PFSK-1 (cell line): ENCODE measurements around the gene FAM222B.

Experiments
- FOXP2 ChIP-seq: optimal IDR thresholded peaks from 2 replicates; pipeline ENCODE3; 2011; ENCODE audit warnings: borderline replicate concordance, control low read depth, inconsistent platforms; ENCODE audit not compliant: insufficient read depth; ENCODE audit errors: extremely low read length, extremely low read depth
- POLR2AphosphoS5 ChIP-seq: IDR thresholded peaks from 2 replicates; pipeline ENCODE4 v1.6.1; 2012; ENCODE audit warnings: low read depth, mild to moderate bottlenecking, control low read depth, low read length, moderate library complexity
- SIN3A ChIP-seq: IDR thresholded peaks from 2 replicates; pipeline ENCODE4 v1.6.1; 2012; ENCODE audit warnings: mild to moderate bottlenecking, low read length, moderate library complexity, borderline replicate concordance; ENCODE audit not compliant: insufficient read depth
- TAF1 ChIP-seq: IDR thresholded peaks from 2 replicates; pipeline ENCODE4 v1.6.1; 2012; ENCODE audit warnings: low read length, control low read depth, borderline replicate concordance; ENCODE audit not compliant: insufficient read depth
- TF ChIP-seq, protein P1 (sequence below), 2 experiments: IDR thresholded peaks; 2 replicates each; pipeline versions ENCODE4 v1.6.1 to v1.8.0; 2011 to 2012; ENCODE audit warnings: low read depth in 2 of 2, low read length in 2 of 2, control low read depth in 1 of 2, inconsistent platforms in 1 of 2, mild to moderate bottlenecking in 1 of 2, moderate library complexity in 1 of 2; ENCODE audit not compliant: insufficient read depth in 1 of 2

Gene FAM222B

DNA sequence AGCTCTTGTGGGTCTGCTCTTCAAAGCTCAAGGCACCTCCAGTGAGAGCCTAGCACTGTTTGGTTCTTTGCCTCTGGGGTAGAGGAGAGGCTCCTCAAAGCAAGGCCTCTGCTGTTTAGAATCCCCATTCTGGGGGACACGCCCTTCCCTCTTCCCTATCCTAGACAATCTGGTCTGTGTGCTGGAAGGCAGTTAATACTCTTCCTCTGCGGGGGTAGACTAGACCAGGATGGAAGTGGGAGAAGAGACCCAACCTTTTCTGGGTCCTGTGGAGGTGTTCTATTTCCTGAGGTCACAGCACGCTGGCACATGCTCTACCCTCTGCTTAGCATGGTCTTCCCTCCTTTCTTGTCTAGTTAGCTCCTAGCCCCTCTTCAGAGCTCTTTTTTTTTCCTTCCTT, 20.0 kb upstream of the FAM222B start:
- TF ChIP-seq TAF1 (no peak), POLR2AphosphoS5 (no peak), SIN3A (no peak), FOXP2 (no peak)
- TF ChIP-seq, protein P1, sequence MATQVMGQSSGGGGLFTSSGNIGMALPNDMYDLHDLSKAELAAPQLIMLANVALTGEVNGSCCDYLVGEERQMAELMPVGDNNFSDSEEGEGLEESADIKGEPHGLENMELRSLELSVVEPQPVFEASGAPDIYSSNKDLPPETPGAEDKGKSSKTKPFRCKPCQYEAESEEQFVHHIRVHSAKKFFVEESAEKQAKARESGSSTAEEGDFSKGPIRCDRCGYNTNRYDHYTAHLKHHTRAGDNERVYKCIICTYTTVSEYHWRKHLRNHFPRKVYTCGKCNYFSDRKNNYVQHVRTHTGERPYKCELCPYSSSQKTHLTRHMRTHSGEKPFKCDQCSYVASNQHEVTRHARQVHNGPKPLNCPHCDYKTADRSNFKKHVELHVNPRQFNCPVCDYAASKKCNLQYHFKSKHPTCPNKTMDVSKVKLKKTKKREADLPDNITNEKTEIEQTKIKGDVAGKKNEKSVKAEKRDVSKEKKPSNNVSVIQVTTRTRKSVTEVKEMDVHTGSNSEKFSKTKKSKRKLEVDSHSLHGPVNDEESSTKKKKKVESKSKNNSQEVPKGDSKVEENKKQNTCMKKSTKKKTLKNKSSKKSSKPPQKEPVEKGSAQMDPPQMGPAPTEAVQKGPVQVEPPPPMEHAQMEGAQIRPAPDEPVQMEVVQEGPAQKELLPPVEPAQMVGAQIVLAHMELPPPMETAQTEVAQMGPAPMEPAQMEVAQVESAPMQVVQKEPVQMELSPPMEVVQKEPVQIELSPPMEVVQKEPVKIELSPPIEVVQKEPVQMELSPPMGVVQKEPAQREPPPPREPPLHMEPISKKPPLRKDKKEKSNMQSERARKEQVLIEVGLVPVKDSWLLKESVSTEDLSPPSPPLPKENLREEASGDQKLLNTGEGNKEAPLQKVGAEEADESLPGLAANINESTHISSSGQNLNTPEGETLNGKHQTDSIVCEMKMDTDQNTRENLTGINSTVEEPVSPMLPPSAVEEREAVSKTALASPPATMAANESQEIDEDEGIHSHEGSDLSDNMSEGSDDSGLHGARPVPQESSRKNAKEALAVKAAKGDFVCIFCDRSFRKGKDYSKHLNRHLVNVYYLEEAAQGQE (IDR thresholded peaks at IDR 0.05; ENCODE audit: insufficient read depth in 1 of 2, low read depth in 2 of 2, low read length in 2 of 2), result no peak

DNA sequence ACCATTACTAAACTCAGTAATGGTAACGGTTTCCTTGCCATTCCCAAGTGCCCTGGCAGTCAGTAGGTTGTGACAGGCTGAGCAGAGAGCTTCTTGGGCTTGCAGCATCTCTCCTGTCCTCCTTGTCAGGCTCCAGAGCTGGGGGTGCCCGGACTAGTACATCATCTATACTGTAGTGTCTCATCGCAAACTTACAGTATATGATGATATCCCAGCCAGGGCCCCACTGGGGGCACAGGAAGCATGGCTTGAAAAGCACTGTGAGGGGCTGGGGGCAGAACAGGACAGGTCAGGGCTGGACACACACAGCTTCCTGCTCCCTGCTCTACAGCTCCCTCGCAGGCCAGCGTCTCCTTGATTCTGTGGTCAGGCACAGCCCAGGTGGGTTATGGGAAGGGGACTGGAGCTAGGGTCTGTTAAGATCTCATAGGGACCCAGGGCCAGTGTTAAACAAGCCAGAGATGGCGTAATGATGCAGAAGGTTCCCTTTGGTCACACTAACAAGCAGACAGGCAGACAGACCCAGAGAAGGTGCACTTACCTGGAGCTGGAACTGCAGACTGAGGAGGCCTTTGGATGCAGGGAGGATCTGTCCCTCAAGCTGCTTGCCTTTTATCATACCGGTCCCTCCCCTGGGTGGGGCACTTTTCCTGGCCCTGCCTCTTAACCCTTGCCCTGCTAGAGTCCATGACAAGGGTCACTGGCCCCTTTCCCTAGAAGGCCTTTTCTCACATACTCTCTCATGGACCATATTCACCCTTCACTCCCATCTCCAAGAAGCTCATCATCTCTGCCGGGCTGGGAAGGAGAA, 19.0 kb upstream of the FAM222B start:
- TF ChIP-seq TAF1 (no peak), SIN3A (no peak), POLR2AphosphoS5 (no peak; the same call in 1 of the 2 replicates), FOXP2 (no peak)
- TF ChIP-seq, protein P1 (IDR thresholded peaks at IDR 0.05; ENCODE audit: insufficient read depth in 1 of 2, low read depth in 2 of 2, low read length in 2 of 2), result no peak

DNA sequence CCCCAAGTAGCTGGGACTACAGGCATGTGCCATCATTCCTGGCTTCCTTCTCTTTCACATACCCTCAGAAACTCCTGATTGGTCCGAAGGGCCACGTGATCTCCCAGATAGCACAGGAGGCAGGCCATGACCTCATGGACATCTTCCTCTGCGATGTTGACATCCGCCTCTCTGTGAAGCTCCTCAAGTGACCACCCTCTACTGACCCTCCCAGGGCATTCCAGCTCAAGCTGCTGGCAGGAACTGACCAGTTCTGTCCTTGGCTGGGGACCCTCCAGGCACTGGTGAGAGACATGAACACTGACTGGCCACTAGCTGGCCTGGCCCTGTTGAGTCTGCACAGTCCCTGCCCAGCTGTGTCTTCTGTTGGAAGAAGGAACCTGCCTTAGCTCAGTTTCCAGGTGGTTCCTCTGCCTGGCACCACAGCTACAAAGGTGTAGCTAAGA, 17.8 kb upstream of the FAM222B start:
- TF ChIP-seq POLR2AphosphoS5 (no peak), TAF1 (no peak), FOXP2 (no peak), SIN3A (no peak)
- TF ChIP-seq, protein P1 (IDR thresholded peaks at IDR 0.05; ENCODE audit: insufficient read depth in 1 of 2, low read depth in 2 of 2, low read length in 2 of 2), result no peak

DNA sequence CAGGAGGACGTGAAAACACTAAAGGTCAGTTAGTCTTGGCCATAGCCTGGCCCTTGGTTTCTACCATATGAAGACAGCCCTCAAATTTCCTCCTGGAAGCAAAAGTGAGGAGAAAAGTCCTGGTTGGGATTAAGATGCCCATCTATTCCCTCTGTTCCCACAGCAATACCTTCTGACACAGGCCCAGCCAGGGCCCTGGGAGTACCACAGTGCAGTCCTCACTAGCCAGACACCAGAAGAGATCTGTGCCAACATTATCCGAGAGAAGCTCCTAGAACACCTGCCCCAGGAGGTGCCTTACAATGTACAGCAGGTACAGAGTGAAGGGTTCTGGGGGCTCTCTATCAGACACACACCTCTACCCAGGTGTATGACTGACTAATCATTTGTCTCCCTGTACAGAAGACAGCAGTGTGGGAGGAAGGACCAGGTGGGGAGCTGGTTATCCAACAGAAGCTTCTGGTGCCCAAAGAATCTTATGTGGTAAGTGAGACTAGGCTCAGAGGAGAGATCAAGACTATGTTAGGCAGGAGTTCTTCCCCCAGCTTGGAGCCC, 16.3 kb upstream of the FAM222B start:
- TF ChIP-seq, protein P1 (IDR thresholded peaks at IDR 0.05; ENCODE audit: insufficient read depth in 1 of 2, low read depth in 2 of 2, low read length in 2 of 2), result no peak
- TF ChIP-seq TAF1 (no peak), SIN3A (no peak), POLR2AphosphoS5 (no peak; the same call in 1 of the 2 replicates), FOXP2 (no peak)
